A549 (cell line): ENCODE results near the gene MAZ. TPM values are rescaled to one million over a fixed set of nuclear protein-coding genes. Genes with fewer than 3 reads are reported as not detected.
"Not testable (repeated sequence)": the region's sequence is repeated elsewhere in the genome, so short reads cannot be mapped to it uniquely, and the experiment has no call there.

Experiments used
- ATAC-seq, 2 experiments: fragments of 200-7000 bp in 1 of 2; fragments of >200 bp in 1 of 2; cut with Nextera tagmentation in 1 of 2; cut with Tn5 transposase in 1 of 2; 3 replicates each; pipeline versions ENCODE4 v1.8.0 to v1.9.1; 2018 to 2020; ENCODE audit warnings: mild to moderate bottlenecking in 1 of 2, moderate library complexity in 1 of 2
- CTCF ChIA-PET: fragments of 300-600 bp; sonication (Branson Sonifier 250); formaldehyde crosslinking; extraction: SDS; loops from one replicate; lab custom pipeline; 2021; ENCODE audit warnings: antibody characterized with exemption, inconsistent platforms; lab: Yijun Ruan, JAX
- POLR2A ChIA-PET: fragments of 350-600 bp; formaldehyde crosslinking; extraction: SDS; loops from one replicate; lab custom pipeline; 2021; ENCODE audit warnings: antibody characterized with exemption, inconsistent platforms; lab: Yijun Ruan, JAX
- DNase-seq, 2 experiments: peaks; one replicate each; pipeline versions ENCODE4 v3.0.0 to v3.0.0-alpha.2; 2011 to 2016; ENCODE audit warnings: low read depth in 1 of 2, low spot score in 1 of 2
- FAIRE-seq: peaks from 2 replicates; lab custom pipeline; 2011; peaks lifted over from hg19 to GRCh38; lab: Jason Lieb, UNC
- H3K27ac ChIP-seq, 2 experiments: fragments of >200 bp; sonication (Bioruptor Twin); formaldehyde crosslinking; 3 replicates each; pipeline ENCODE4 v1.5.1; 2016 to 2017
- H3K4me1 ChIP-seq: fragments of >200 bp; sonication (Bioruptor Twin); formaldehyde crosslinking; 3 replicates; pipeline ENCODE4 v1.6.1; 2016
- H3K4me2 ChIP-seq: fragments of >200 bp; sonication (Bioruptor Twin); formaldehyde crosslinking; 3 replicates; pipeline ENCODE4 v1.6.1; 2016
- H3K4me3 ChIP-seq: fragments of >200 bp; sonication (Bioruptor Twin); formaldehyde crosslinking; 3 replicates; pipeline ENCODE4 v1.5.1; 2016
- H3K9me3 ChIP-seq: fragments of >200 bp; sonication (Bioruptor Twin); formaldehyde crosslinking; 3 replicates; pipeline ENCODE4 v1.6.1; 2016
- CBX2 ChIP-seq: fragments of 200-600 bp; sonication (generic); IDR thresholded peaks from 2 replicates; pipeline ENCODE4 v1.6.1; 2016; ENCODE audit warnings: low read depth, mild to moderate bottlenecking, borderline replicate concordance
- EHMT2 ChIP-seq: fragments of 200-600 bp; sonication (generic); IDR thresholded peaks from 2 replicates; pipeline ENCODE4 v1.6.1; 2016; ENCODE audit warnings: antibody characterized with exemption, low read depth, mild to moderate bottlenecking, moderate library complexity
- ESRRA ChIP-seq: fragments of 150-350 bp; IDR thresholded peaks from 2 replicates; pipeline ENCODE4 v1.6.1; 2014; ENCODE audit warnings: mild to moderate bottlenecking, low read length, borderline replicate concordance
- FOSB ChIP-seq: fragments of 250-450 bp; sonication (Bioruptor Pico); IDR thresholded peaks from 2 replicates; pipeline ENCODE4 v1.5.0; 2020; ENCODE audit warnings: mild to moderate bottlenecking, moderate library complexity
- FOXS1 ChIP-seq: fragments of 250-450 bp; sonication (Bioruptor Pico); IDR thresholded peaks from 2 replicates; pipeline ENCODE4 v1.5.0; 2020; ENCODE audit warnings: mild to moderate bottlenecking, moderate library complexity
- HOXA7 ChIP-seq: fragments of 250-450 bp; sonication (Bioruptor Pico); IDR thresholded peaks from 2 replicates; pipeline ENCODE4 v1.5.0; 2020; ENCODE audit warnings: mild to moderate bottlenecking, moderate library complexity
- KDM1A ChIP-seq: fragments of 200-600 bp; sonication (generic); IDR thresholded peaks from 2 replicates; pipeline ENCODE4 v1.6.1; 2016; ENCODE audit warnings: low read depth, mild to moderate bottlenecking
- MAZ ChIP-seq: fragments of 150-350 bp; IDR thresholded peaks from 2 replicates; pipeline ENCODE4 v1.6.1; 2014; ENCODE audit warnings: antibody characterized with exemption, low read depth, low read length, borderline replicate concordance
- MYC ChIP-seq: IDR thresholded peaks from 2 replicates; pipeline ENCODE4 v1.6.1; 2012; ENCODE audit warnings: mild to moderate bottlenecking, inconsistent platforms, low read length, improper control_type of control experiment, borderline replicate concordance
- PHF8 ChIP-seq: fragments of 200-600 bp; sonication (generic); IDR thresholded peaks from 2 replicates; pipeline ENCODE4 v1.6.1; 2016; ENCODE audit warnings: low read depth, mild to moderate bottlenecking, antibody characterized with exemption, moderate library complexity, borderline replicate concordance
- RAD21 ChIP-seq, 2 experiments: fragments of >200 bp in 1 of 2; sonication (Bioruptor Twin) in 1 of 2; formaldehyde crosslinking in 1 of 2; IDR thresholded peaks in 1 of 2; conservative IDR thresholded peaks in 1 of 2; 2 replicates in 1 of 2; 3 replicates in 1 of 2; pipeline ENCODE4 v1.6.1; 2012 to 2018; ENCODE audit warnings: inconsistent platforms in 1 of 2
- TFCP2L1 ChIP-seq: fragments of 250-450 bp; sonication (Bioruptor Pico); IDR thresholded peaks from 2 replicates; pipeline ENCODE4 v1.5.0; 2021; ENCODE audit warnings: mild to moderate bottlenecking
- WGBS: methylation state at CpG from one replicate; pipeline ENCODE4 v1.1.6; 2017; ENCODE audit errors: missing lambda C conversion rate; 5-methylcytosine and 5-hydroxymethylcytosine counted together
- polyA minus RNA-seq: library from RNA; depleted of rRNA, polyadenylated mRNA; stranded (reverse); fragments of >200 nt; gene quantifications from 2 replicates; pipeline ENCODE4 v1.2.3, GENCODE V29; 2011; rRNA and poly(A)+ RNA removed
- polyA plus RNA-seq, 4 experiments: library from polyadenylated mRNA; depleted of rRNA in 3 of 4; stranded (reverse); fragments of >200 nt; fragmentation: RNase III in 1 of 4; extraction: RNeasy Plus Mini Kit Qiagen cat#74134 plus additional on column Dnase treatment in 1 of 4; gene quantifications; 2 replicates in 3 of 4; 3 replicates in 1 of 4; pipeline ENCODE4 v1.2.3, GENCODE V29; 2011 to 2017
- TF ChIP-seq, protein P1 (sequence below): fragments of 450-650 bp; IDR thresholded peaks from 2 replicates; pipeline ENCODE4 v1.6.1; 2014; ENCODE audit warnings: antibody characterized with exemption
- TF ChIP-seq, protein P2 (sequence below): IDR thresholded peaks from 2 replicates; pipeline ENCODE4 v1.6.1; 2012
- TF ChIP-seq, protein P3 (sequence below): fragments of 150-350 bp; IDR thresholded peaks from 2 replicates; pipeline ENCODE4 v1.6.1; 2014; ENCODE audit warnings: low read depth, mild to moderate bottlenecking, low read length

The MAZ gene
- polyA plus RNA-seq (2011; rRNA removed) (79.6 and 99.7 TPM in 2 replicates), polyA plus RNA-seq (2017; fragmentation: RNase III; extraction: RNeasy Plus Mini Kit Qiagen cat#74134 plus additional on column Dnase treatment) (216 to 231 TPM (median 221 TPM) in 3 replicates), polyA minus RNA-seq (200 and 239 TPM in 2 replicates)
- 192 and 249 TPM in 2 replicates for polyA plus RNA-seq (2012; cell fraction: cytosol; rRNA removed)
- 213 and 345 TPM in 2 replicates for polyA plus RNA-seq (2012; cell fraction: nucleus; rRNA removed)

DNA sequence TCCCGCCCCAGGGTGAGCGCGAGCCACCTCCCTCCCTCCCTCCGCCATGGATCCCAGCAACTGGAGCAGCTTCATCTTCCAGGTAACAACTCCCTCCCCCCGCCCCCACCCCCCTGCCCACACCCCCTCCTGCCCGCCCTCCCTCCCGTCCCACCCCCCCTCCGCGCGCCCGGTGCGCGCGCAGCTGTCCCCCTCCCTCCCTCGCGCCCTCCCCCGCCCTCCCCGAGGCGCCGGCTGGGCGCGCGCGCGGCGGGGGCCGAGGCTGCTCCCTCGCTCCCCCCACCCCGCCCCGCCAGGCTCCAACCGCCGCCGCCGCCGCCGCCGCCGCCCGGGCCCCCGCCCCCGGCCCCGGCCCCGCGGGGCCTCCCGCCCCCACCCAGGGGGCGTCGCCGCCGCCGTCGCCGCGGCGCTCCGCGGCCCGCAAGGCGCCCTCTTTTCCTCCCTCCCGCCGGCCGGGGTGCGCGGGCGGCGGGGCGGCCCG, at the start of gene MAZ:
MAZ (plus strand) TSS at position 431 of the 481 bp plus-strand sequence. CDS start 173 bp downstream, outside the sequence.
- peak within 1 kb of the TSS; percentile 94 for H3K4me2 ChIP-seq
- no CpG with 5 or more reads among the region's 67 CpGs for WGBS
- peaks cover 44% of the 10 kb centered on the region for H3K4me1 ChIP-seq
- H3K4me3 ChIP-seq: peak within 1 kb of the TSS; percentile 90
- FAIRE-seq: no peak
- DNase-seq: peak in 1 of 2 experiments; percentile 96
- ChIA-PET CTCF (interaction anchor here (1.5 to 24.4 kb wide), 3 partner anchors 13 to 60 kb away, joined by 3 to 568 read pairs (median 74); partner anchors contain the start of genes MVP and PAGR1), POLR2A (interaction anchor here (0.5 to 3.7 kb wide), 6 partner anchors 10 to 528 kb away, joined by 3 to 25 read pairs (median 7); partner anchors contain the start of genes KIF22, MVP and PAGR1)
- ATAC-seq: peak in 1 of 2 experiments; percentile 15; a peak in 3 of 6 replicates
- H3K9me3 ChIP-seq: no peaks in the 10 kb centered on the region
- H3K27ac ChIP-seq: peak within 1 kb of the TSS; percentile 98 to 99
- no peak for TF ChIP-seq HOXA7 (CRISPR knock-in tag)
- TF ChIP-seq, protein P1, sequence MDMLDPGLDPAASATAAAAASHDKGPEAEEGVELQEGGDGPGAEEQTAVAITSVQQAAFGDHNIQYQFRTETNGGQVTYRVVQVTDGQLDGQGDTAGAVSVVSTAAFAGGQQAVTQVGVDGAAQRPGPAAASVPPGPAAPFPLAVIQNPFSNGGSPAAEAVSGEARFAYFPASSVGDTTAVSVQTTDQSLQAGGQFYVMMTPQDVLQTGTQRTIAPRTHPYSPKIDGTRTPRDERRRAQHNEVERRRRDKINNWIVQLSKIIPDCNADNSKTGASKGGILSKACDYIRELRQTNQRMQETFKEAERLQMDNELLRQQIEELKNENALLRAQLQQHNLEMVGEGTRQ: no peak
- no peak for TF ChIP-seq FOXS1 (CRISPR knock-in tag)
- TF ChIP-seq, protein P2, sequence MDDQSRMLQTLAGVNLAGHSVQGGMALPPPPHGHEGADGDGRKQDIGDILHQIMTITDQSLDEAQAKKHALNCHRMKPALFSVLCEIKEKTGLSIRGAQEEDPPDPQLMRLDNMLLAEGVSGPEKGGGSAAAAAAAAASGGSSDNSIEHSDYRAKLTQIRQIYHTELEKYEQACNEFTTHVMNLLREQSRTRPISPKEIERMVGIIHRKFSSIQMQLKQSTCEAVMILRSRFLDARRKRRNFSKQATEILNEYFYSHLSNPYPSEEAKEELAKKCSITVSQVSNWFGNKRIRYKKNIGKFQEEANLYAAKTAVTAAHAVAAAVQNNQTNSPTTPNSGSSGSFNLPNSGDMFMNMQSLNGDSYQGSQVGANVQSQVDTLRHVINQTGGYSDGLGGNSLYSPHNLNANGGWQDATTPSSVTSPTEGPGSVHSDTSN: no peak
- 0 out of 2 replicates have a peak, but pooled peaks have one; percentile 32 for TF ChIP-seq MYC

DNA sequence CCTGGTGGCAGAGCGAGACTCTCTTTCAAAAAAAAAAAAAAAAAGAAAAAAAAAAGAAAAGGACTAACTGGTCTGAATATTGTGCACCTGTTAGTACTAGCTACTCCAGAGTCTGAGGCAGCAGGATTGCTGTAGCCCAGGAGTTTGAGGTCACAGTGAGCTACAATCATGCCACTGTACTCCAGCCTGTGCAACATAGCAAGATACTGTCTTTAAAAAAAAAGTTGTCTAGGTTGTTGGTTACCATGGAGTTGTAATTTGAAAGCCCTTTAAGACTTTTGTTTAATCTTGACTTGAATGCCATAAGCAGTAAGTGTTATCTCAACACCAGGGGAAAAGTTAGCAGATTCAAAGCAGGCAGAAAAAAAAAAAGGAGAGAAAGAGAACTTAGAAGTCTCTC, 49.7 kb upstream of the MAZ start:
- DNase-seq: no peak
- no peak overlapping the region for H3K27ac ChIP-seq
- H3K9me3 ChIP-seq: no peaks in the 10 kb centered on the region
- H3K4me3 ChIP-seq: no peak overlapping the region
- CTCF ChIA-PET: interaction anchor here (1.0 to 1.8 kb wide), 3 partner anchors 12 to 33 kb away, joined by 3 to 7 read pairs (median 5); no protein-coding TSS in a partner anchor
- POLR2A ChIA-PET: no interaction called here
- no peak for FAIRE-seq
- peaks cover 5% of the 10 kb centered on the region; the same call in 1 of the 3 replicates for H3K4me1 ChIP-seq
- no peak for ATAC-seq
- no peak overlapping the region for H3K4me2 ChIP-seq
- TF ChIP-seq KDM1A: no peak
- no peak for TF ChIP-seq ESRRA
- no peak for TF ChIP-seq MAZ
- TF ChIP-seq RAD21 (conservative IDR thresholded peaks at IDR 0.05 in 1 of 2, IDR thresholded peaks at IDR 0.05 in 1 of 2): no peak
- TF ChIP-seq TFCP2L1: no peak
- TF ChIP-seq, protein P2: no peak
- TF ChIP-seq CBX2: no peak
- no peak for TF ChIP-seq PHF8
- TF ChIP-seq EHMT2: no peak
- no peak for TF ChIP-seq FOSB
- TF ChIP-seq, protein P3, sequence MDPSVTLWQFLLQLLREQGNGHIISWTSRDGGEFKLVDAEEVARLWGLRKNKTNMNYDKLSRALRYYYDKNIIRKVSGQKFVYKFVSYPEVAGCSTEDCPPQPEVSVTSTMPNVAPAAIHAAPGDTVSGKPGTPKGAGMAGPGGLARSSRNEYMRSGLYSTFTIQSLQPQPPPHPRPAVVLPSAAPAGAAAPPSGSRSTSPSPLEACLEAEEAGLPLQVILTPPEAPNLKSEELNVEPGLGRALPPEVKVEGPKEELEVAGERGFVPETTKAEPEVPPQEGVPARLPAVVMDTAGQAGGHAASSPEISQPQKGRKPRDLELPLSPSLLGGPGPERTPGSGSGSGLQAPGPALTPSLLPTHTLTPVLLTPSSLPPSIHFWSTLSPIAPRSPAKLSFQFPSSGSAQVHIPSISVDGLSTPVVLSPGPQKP: no peak
- WGBS: 91% methylated on average over 1 of the region's 1 CpG

DNA sequence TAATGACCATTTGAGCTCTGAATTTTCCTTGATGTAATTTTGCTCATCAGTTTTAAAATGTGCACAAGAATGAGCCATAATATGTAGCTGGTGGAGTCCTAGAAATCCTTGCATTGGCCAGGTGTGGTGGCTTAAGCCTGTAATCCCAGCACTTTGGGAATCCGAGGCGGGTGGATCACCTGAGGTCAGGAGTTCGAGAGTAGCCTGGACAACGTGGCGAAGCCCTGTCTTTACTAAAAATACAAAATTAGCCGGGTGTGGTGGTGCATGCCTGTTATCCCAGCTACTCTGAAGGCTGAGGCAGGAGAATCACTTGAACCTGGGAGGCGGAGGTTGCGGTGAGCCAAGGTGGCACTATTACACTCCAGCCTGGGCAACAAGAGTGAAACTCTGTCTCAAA, 49.2 kb upstream of the MAZ start:
- H3K4me2 ChIP-seq, DNase-seq, ATAC-seq, H3K4me3 ChIP-seq, H3K4me1 ChIP-seq, H3K9me3 ChIP-seq, POLR2A ChIA-PET, FAIRE-seq, H3K27ac ChIP-seq: not testable (repeated sequence)
- WGBS: 77% methylated on average over 8 of the region's 8 CpGs
- CTCF ChIA-PET: interaction anchor here (1.0 to 1.8 kb wide), 3 partner anchors 12 to 33 kb away, joined by 3 to 7 read pairs (median 5); no protein-coding TSS in a partner anchor
